Colon (tissue), 2 donors: Measurements from ENCODE around the gene EXOC2.

Source experiments
- FAIRE-seq: peaks from 2 replicates; lab custom pipeline; 2012; peaks lifted over from hg19 to GRCh38; lab: Jason Lieb, UNC
- donor health status: control.
- donor health status: control.

The EXOC2 gene

DNA sequence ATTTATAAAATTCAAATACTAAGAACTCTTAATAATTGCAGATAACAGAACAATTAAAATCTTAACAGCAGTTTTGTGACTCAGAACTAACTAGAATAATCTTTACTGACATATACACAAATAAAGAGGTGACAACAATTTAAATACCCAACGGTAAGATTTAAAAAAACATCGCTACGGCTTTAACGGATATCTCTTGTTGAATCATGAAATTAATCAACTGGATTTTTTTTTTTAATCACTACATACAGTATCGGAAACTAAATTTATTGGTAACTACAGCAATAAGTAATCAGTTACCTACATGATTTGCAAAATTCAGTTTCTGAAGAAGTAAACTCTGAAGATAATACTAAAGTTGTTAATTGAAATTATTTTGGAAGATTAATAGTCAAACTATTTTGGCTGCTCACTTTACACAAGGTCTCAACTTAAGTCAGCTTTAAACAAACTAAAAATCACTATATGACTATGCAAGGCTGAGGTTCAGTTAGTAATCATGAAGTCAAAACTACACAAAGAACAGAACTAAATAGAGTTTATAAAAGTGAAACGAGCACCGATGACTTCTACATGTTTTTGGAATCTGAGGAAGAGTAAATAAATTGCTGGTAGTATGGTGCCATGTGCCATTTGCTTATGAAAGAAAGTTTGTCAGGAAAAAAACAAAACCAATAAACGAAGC, 164.8 kb downstream of the EXOC2 start:
- FAIRE-seq, result no peak

DNA sequence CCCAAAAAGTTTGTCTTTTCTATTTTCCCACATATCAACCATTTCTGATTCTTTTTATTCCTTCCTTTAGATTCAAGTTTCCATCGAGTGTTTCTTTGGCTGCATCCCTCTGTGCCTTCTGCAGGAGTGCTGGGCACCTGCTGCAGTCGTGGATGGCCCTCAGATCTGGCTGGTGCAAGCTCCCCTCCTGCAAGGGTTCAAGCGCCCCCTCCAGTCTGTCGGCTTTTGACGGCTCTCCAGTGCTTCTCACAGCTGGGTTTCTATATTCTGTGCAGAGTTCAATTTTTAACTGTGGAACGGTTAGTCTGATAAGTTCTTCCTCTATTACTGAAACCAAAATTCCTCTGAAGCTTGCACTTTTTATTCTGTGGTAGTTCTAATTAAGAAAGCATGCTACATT, 168.1 kb downstream of the EXOC2 start:
- FAIRE-seq, result no peak

DNA sequence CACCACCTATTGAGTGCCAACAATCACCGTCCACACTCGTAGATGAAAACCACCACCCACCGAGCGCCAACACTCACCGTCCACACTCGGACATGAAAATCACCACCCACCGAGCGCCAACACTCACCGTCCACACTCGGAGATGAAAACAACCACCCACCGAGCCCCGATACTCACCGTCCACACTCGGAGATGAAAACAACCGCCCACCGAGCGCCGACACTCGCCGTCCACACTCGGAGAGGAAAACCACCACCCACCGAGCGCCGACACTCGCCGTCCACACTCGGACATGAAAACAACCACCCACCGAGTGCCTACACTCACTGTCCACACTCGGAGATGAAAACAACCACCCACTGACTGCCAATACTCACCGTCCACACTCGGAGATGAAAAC, 172.1 kb downstream of the EXOC2 start:
- FAIRE-seq, result no peak

DNA sequence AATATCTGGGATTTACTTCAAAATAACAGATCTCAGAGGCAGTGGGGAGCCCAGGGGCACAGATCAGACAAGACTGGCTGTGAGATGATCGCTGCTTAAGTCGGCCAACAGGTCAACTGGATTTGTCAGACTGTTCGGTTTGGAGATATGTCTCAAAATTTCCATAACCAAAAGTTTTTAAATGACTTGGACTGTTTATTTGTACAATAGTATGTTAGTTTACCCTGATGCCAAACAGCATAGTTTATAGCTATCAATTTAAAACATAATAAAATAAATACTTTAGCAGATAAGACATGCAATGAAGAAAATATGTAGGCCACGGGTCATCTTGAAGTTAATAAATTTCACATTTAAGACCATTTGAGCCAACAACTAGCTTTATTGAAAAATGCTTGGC, 174.7 kb downstream of the EXOC2 start:
- no peak for FAIRE-seq

DNA sequence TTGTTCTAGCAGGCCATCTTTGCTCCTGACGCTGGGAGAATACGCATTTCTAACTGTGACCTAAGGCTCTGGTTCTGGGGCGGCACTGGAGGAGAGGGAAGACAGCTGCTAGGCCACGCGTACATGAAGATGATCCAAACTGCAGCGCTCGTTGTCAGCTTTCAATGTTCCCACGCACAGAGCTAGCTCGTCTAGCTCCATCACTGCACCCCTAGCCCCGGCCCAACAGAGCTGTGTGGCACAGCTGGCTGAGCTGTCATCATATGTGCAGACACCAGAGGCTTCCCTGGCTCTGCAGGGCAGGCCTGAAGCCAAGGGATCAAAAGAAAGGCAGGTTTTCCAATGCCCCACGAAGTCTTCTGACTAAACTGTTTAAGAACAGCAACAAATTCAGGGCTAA, 176.7 kb downstream of the EXOC2 start:
- no peak for FAIRE-seq

DNA sequence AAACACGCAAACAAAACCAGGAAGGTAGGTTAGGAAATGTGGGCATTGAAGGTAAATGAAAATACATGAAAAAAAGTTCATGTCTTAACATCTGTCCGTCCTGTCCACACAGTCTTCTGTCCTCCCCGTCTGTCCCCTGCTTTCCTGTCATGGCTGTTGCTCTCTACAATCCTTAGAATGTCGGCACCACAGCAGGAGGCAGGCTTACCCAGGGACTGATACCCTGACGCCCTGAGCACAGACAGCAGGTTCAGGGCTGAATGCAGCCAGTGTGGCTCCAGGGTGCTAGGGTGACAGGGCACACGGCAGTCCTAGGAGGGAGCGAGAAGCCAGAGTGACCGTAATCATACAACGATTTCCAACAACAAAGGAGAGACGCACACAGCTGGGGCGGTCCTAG, 177.7 kb downstream of the EXOC2 start:
- FAIRE-seq, result no peak

DNA sequence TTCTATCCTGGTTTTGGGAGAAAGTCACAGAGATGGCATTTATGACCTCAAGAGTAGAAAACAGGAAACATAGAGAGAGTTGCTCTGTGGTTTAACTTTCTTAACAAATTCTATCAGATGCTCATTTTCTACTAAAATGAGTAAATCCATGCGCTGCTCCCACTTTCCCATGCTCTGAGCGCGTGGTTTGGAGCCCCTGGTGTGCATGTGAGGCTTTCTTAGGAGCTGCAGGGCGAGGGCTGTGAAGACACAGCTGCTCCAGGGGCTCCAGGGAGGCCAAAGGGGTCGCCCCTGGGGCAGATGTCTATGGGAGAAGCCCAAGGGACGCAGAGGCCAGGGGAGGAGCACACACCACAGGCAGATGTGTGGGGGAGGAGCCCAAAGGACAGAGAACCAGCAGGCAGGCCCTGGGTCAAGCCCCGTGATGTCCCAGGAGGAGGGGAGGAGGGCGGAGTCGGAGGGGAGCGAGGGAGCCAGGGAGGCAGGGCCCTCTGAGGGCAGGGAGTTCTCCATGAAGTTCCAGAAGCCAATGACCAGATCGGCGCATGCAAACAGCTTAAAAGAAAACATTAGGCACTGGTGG, 178.5 kb downstream of the EXOC2 start:
- FAIRE-seq, result no peak

DNA sequence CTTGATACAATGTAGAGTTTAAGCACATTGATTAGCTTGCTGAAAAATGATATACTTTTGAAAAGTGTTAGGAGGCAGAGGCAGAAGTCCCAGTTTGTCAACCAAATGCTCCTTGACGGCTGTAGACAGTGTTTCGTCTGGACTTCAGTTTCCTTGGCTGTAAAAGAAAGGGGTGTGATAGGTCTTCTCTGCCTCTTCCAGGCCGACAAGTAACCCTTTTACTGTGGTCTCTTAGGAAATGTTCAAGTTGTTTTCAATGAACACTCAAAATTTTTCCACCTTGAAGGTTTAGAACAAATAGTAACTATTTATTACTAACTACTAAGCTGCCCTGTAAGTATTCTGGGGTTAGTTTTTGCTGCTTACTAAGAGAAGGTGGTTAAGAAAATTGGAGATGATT, 179.0 kb downstream of the EXOC2 start:
- no peak for FAIRE-seq

DNA sequence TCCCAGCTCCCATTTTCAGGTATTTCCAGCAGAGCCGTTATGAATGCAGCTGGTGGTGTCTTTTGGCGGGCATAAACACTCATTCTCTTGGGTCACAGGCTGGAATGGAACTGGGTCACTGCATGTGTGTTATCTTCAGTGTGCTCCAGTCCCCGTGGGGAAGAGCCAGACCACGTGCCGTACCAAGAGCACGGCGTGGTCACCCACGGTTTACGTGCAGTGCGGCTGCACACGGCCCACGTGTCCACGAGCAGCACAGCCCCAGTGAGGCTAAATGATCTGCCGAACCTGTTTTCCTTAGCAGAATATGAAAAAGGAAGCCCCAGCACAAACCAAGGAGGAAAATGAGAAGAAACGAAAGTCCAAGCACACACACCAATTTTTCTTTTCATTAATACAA, 179.9 kb downstream of the EXOC2 start:
- no peak for FAIRE-seq

DNA sequence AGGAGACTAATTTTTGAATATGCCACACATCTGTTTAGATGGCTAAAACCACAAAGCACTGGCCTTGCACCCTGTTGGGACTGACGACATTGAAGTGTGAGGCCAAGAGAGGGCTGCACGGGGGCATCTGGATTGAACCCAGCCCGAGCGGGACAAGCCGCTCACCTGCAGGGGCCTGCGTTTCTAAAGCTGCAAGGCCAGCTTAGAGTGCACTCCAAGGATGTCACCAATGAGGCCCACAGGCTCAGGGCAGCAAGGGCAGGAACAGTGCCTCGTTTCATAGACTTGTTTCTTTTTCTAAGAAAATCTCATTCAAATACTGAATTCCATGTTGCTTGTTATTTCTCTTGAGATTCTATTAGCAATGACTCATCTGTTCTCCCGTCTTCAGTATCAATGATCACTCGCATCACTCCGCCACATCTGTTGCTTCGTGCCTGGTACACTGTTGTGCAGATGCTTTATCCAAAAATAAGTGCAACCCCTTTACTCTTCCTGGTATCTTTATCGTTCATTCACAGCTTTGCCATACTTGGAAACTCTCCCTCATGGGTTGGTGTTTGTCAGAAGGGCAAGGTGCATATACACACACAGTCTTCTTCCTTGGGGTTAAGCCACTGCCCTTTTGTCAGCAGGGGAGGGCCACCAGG, 181.3 kb downstream of the EXOC2 start:
- no peak for FAIRE-seq

DNA sequence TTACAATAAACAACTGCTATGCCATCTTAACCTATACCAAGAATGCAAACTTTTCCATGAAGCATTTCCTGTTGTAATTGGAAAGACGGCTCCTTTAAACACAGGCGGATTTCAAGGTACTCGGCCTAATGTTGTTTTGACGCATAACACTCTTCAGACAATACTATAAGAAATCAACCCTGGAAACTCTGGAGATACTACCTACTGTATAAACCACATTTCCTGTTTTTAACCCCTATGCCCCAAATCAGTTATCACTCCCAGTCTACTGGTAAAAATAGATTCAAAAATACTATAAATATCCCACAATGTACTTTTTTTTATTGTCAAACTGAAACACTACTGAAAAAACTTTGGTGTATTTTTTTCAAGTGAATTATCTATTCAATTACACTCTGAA, 183.3 kb downstream of the EXOC2 start:
- no peak for FAIRE-seq

DNA sequence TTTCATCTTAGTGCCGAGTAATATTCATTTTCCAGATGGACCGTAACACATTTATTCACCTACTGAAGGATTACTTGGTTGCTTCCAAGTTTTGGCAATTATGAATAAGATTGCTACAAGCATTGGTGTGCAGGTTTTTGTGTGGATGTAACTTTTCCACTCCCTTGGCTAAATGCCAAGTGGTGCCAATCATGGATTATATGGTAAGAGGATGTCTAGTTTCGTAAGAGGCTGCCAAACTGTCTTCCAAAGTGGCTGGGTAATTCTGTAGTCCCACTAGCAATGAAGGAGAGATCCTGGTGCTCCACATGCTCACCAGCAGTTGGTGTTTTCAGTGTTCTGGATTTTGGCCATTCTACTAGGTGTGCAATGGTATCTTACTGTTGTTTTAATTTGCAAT, 184.3 kb downstream of the EXOC2 start:
- no peak for FAIRE-seq

DNA sequence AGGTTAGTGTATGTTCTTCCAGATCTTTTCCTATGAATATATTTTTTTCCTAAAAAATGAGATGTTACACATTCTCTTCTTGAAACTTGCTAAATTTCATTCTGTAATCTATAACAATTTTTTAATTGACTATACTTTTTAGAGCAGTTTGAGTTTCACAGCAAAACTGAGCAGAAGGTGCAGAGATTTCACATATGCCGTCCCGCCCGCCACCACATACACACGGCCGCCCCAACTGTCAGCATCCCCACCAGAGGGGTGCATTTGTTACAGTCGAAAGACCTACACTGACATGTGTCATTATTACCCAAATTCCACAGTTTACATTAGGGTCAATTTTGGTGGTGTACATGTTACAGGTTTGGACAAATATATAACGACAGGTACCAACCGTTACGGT, 184.9 kb downstream of the EXOC2 start:
- no peak for FAIRE-seq

DNA sequence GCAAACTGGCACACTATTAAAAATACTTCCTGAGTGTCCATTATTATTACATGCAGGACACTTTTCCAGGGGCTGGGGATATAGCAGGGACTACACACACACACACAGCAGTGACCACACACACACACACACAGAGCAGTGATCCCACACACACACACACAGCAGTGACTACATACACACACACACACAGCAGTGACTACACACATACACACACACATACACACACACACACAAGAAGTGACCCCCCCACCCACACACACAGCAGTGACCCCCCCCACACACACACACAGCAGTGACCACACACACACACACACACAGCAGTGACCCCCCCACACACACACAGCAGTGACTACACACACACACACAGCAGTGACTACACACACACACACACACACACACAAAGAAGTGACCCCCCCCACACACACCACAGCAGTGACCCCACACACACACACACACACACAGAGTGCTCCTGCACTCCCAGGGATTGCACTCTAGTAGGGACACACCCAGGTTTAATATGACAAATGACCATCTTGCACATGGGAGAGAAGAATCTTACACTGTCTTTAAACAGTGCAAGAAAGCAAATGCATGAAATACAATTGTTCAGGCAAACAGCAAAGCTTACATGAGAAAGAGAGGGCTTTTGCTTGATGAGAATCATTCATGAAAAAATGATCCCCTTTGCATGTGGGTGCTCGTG, 185.9 kb downstream of the EXOC2 start:
- FAIRE-seq, result no peak

DNA sequence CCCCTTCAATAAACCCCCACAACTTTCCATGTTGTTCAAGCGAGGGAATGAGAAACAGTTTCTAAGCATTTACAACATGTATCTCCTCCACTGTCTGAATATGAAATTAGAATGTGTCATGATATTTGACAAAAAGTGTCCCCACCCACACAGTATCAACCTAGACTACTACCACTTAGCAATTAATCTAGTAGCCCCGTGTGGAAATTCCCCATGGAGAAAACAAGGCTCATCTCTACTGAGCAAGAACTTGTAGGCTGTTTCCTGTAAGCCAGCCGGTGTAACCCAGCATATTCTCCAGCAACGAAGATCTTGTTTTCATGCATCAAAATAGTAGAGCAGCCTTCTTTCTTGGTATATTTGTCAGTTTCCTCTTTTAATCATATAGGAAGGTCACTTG, 186.4 kb downstream of the EXOC2 start:
- FAIRE-seq, result no peak

DNA sequence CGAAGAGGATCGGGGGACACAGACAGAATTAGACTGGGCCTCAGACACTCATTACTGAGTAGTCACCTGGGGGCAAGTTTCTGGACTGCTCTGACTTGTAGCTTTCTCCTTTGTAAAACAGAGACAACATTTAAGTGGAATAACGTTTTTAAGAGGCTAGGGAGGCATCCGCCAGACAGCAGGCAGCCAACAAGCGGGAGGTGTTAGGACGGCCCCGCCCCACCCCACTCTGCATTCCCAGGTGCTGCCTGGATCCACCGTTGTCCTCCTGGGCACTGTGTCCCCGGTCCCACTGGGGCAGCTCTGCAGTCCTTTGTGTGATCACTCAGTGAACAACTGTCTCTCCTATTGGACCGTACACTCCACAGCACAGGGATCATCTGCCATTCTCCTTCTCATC, 187.6 kb downstream of the EXOC2 start:
- no peak for FAIRE-seq

DNA sequence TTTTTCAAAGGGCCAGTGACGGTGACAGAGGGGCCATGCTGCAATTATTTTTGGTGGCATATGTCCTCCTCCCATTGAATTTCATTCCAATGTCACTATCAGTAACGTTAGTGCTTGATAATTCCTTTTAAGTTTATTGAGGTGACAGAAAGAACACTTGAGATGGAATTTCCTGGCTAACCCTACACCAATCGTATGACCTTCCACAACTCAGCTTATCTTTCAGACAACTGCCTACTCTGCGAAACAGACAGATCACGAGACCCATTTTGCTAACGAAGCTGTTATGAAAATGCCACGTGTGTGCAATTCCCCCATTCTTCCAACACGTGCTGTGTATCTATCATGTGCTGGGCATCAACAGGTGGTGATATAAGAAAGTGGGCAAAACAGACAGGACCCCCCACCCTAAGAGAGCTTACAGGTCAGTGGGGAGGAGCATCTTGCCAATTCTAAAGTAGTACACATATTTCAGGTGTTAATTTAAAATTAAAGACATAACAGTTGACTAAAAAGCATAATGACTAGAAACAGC, 188.4 kb downstream of the EXOC2 start:
- no peak for FAIRE-seq

DNA sequence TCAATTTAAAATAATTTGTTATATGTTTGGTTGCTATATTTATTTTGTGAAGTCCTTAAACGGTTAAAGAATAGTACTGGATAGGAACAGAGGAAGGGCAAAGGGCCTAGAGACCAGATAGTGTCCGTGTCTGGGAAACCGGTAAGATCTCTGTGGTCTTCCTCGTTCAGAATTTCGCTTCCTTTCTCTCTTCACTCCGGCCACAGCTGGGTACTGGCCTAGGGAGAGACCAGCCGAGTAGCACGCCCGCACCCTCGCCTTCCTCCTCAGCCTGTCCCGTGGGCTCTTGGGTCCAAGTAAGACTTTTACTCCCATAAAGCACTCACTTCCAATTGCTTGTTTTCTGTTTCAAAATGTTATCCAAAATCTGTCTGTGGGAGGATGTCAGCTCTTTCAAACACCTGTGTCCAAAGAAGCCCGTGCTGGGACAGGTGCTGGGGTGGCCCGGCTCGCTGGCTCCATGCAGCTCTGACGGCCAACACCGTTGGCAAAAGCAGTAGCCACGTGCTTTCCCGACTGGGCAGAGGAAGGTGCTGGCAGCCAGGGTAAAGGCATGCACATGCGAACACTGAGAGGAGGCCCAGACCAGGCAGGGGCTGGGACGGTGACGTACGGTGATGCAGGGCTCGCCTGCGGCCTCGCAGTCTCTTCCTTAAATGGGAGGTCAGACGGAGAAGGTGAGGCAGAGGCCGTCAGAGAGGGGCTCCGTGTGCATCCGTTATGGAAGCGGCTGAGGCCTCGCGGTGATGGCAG, 189.2 kb downstream of the EXOC2 start:
- no peak for FAIRE-seq

DNA sequence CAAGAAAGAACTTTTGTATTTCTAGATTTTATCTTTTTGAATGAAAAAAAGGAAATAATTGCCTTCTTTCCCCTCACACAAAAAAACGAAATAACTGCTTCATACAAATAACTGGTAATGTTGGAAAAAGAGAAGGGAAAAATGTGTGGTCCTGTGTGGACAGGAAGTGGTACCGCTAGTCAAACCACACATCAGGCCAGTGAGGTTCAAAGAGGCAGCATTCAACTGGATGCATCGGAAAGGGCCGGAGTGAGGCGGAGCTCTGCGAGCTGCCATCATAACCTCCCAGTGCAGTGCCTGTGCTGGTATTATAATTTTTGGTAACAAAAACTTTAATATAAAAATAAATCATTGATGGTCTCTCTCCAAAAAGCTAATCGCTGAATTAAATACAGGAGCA, 190.2 kb downstream of the EXOC2 start:
- FAIRE-seq, result no peak

DNA sequence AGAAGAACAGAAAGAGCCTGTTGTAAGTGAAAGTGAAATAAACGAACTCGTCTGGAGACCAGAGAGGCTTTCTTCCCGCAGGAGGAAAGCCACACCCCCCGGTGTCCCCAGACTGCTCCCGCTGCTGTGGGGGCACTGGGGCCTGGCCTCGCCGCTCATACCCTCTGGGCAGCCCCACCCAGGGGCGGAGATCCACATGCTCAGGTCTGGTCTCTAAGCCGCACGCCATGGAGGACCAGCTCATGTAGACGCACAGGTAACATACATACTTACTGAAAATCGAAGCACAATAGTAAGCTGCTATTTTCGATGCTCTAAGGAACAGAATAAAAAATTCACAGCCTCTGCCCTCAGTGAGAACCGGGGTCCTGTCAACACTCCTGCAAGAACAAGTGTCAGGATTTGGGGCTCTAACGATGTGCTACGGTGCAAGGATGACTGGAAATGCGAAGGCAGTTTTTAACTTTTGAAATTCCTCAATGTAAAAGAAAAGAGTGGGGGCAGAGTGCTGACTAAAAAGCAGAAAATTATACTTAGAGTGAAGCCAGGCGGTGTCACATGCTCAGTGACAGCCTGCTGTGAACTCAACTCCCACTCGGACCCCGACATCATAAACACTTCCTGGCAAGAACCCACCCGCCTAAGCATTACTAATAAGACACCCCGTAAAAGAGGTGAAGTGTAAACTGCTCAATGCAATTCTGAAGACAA, 190.9 kb downstream of the EXOC2 start:
- no peak for FAIRE-seq

DNA sequence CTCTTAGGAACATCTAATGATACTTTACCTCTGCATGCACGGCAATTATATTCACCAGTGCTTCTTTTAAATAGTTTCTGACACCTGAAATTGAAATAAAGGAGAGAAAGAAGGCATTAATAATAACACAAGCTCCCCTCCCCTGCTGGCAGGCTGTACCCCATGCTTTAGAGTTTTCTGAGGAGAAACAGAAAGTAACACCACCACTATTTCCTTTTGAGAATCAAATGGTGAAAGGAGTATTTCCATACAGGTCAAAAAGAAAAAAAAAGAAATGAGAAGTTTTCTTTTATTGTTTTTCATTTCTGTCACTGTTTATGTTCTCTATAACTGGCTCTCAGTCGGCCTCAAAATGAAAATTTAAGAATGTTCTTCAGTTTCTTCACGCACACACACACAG, 193.3 kb downstream of the EXOC2 start:
- FAIRE-seq, result no peak

DNA sequence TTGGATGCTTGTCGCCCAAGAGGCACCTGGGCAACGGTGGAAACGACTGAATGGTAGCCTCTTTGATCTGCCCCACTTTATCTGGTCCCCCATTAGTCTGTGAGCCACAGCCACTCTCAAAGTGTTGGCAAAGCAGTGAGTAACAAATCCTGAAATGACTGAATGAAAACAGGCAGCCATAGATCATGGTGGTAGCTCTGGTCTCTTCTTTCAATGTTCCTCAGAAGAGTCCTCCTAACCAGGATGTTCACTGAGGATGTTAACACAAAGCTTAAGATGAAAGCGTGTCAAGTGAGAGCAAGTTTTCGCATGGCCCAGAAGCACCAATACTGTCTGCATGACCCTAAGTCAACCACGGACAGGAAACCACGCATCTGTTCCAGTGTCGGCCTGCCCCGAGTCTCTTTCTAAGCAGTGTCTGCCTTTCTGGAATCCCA, 194.1 kb downstream of the EXOC2 start:
- no peak for FAIRE-seq
